UCSD-AML1 (cell line): Measurements from ENCODE around the gene SULF2.
A peak's percentile ranks its signal among the peaks of the same experiment; 100 is the strongest.

Experiments
- DNase-seq: peaks from one replicate; lab custom pipeline; 2025; ENCODE audit not compliant: unreplicated experiment; lab: John Stamatoyannopoulos, UW

The SULF2 gene

GRCh38 chr20:47737923-47738322, 47.4 kb downstream of the SULF2 start:
- DNase-seq = no peak

GRCh38 chr20:47736570-47737152, 48.6 kb downstream of the SULF2 start:
- no peak for DNase-seq

- peak; percentile 61 for DNase-seq
Observed at GRCh38 chr20:47735412-47736400, 49.6 kb downstream of the SULF2 start.

GRCh38 chr20:47734870-47735269, 50.4 kb downstream of the SULF2 start:
- DNase-seq = no peak

GRCh38 chr20:47733892-47734291, 51.4 kb downstream of the SULF2 start:
- DNase-seq = no peak

- no peak for DNase-seq
Observed at GRCh38 chr20:47730744-47731143, 54.5 kb downstream of the SULF2 start.

GRCh38 chr20:47729472-47729871, 55.8 kb downstream of the SULF2 start:
- no peak for DNase-seq

- no peak for DNase-seq
Observed at GRCh38 chr20:47727909-47728361, 57.3 kb downstream of the SULF2 start.

- peak; percentile 83 for DNase-seq
Observed at GRCh38 chr20:47727170-47727880, 58.0 kb downstream of the SULF2 start.

- DNase-seq = no peak
Observed at GRCh38 chr20:47726632-47727031, 58.6 kb downstream of the SULF2 start.

- peak; percentile 74 for DNase-seq
Observed at GRCh38 chr20:47725248-47725973, 59.9 kb downstream of the SULF2 start.

GRCh38 chr20:47724910-47725247, 60.4 kb downstream of the SULF2 start:
- DNase-seq = no peak

- DNase-seq = no peak
Observed at GRCh38 chr20:47724396-47724795, 60.9 kb downstream of the SULF2 start.

GRCh38 chr20:47723322-47723721, 62.0 kb downstream of the SULF2 start:
- DNase-seq = peak; percentile 21

GRCh38 chr20:47720636-47721427, 64.4 kb downstream of the SULF2 start:
- no peak for DNase-seq

- no peak for DNase-seq
Observed at GRCh38 chr20:47719625-47720024, 65.7 kb downstream of the SULF2 start.

- DNase-seq = no peak
Observed at GRCh38 chr20:47719211-47719610, 66.1 kb downstream of the SULF2 start.

GRCh38 chr20:47718398-47718797, 66.9 kb downstream of the SULF2 start:
- no peak for DNase-seq

- no peak for DNase-seq
Observed at GRCh38 chr20:47717421-47717820, 67.9 kb downstream of the SULF2 start.

GRCh38 chr20:47713878-47714450, 71.3 kb downstream of the SULF2 start:
- no peak for DNase-seq
